DMS153 treated with DMSO at 0.1 percent for 48 hours (cell line): Measurements from ENCODE around the gene FBXL13.
"Not testable (repeated sequence)": the region's sequence is repeated elsewhere in the genome, so short reads cannot be mapped to it uniquely, and the experiment has no call there.

ENCODE experiments used
- DNase-seq: peaks from one replicate; lab custom pipeline; 2025; ENCODE audit not compliant: unreplicated experiment; lab: John Stamatoyannopoulos, UW

FBXL13 gene

GRCh38 chr7:103074519-103075336, at the start of gene FBXL13, which contains the start of gene ARMC10:
Gene FBXL13, minus strand, starts transcription at chr7:103074796.
Gene ARMC10, plus strand, starts transcription at chr7:103075140. Its CDS starts 133 bp downstream, at chr7:103075273.
- peak; percentile 86 for DNase-seq

GRCh38 chr7:103123529-103123928, 48.9 kb upstream of the FBXL13 start:
- no peak for DNase-seq

- no peak for DNase-seq
These were observed 47.0 kb upstream of the FBXL13 start for GRCh38 chr7:103121641-103122040.

GRCh38 chr7:103120362-103120761, 45.8 kb upstream of the FBXL13 start:
- DNase-seq, result no peak

- DNase-seq, result no peak
These were observed 45.2 kb upstream of the FBXL13 start for GRCh38 chr7:103119791-103120291.

GRCh38 chr7:103117465-103117864, 42.9 kb upstream of the FBXL13 start:
- no peak for DNase-seq

GRCh38 chr7:103116991-103117390, 42.4 kb upstream of the FBXL13 start:
- DNase-seq, result no peak

GRCh38 chr7:103116511-103116910, 41.9 kb upstream of the FBXL13 start:
- DNase-seq, result no peak

- no peak for DNase-seq
These were observed 41.2 kb upstream of the FBXL13 start for GRCh38 chr7:103115771-103116170.

- DNase-seq, result no peak
These were observed 40.0 kb upstream of the FBXL13 start for GRCh38 chr7:103114576-103115008.

- DNase-seq, result no peak
These were observed 38.6 kb upstream of the FBXL13 start for GRCh38 chr7:103113164-103113563.

GRCh38 chr7:103106703-103107070, 32.1 kb upstream of the FBXL13 start:
- not testable (repeated sequence) for DNase-seq

- no peak for DNase-seq
These were observed 31.6 kb upstream of the FBXL13 start for GRCh38 chr7:103106005-103106702.

GRCh38 chr7:103101543-103101942, 26.9 kb upstream of the FBXL13 start:
- no peak for DNase-seq

- no peak for DNase-seq
These were observed 25.8 kb upstream of the FBXL13 start for GRCh38 chr7:103100348-103100747.

- DNase-seq, result no peak
These were observed 22.4 kb upstream of the FBXL13 start for GRCh38 chr7:103097041-103097440.

- not testable (repeated sequence) for DNase-seq
These were observed 21.0 kb upstream of the FBXL13 start for GRCh38 chr7:103095558-103095957.

- DNase-seq, result no peak
These were observed 19.5 kb upstream of the FBXL13 start for GRCh38 chr7:103094102-103094501.

- no peak for DNase-seq
These were observed 18.8 kb upstream of the FBXL13 start for GRCh38 chr7:103093429-103093828.

- DNase-seq, result not testable (repeated sequence)
These were observed 17.7 kb upstream of the FBXL13 start for GRCh38 chr7:103092321-103092720.

GRCh38 chr7:103083210-103083609, 8.6 kb upstream of the FBXL13 start:
- DNase-seq, result no peak

GRCh38 chr7:103082497-103082896, 7.9 kb upstream of the FBXL13 start:
- no peak for DNase-seq
